ENCODE results near the gene CAMKMT.

The CAMKMT gene

DNA sequence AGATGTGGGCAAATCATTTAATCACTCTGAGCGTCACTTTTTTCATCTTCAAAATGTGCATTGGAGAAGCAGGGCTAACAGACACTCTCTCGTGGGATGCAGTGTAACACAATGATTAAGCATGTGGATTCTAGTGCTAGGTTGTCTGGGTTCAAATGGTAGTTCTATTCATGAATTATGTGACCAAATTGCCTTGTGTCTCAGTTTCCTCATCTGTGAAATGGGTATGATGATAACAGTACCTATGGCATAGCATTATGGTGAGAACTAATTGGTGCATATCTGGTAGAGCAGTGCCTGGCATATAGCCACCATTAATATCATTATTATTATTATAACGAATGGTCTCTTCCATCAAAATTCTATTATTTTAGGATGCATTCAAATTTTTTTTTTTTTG lies 437.4 kb downstream of the CAMKMT start:
- no peak for DNase-seq (ENCODE audit: low read depth in 2 of 2)

DNA sequence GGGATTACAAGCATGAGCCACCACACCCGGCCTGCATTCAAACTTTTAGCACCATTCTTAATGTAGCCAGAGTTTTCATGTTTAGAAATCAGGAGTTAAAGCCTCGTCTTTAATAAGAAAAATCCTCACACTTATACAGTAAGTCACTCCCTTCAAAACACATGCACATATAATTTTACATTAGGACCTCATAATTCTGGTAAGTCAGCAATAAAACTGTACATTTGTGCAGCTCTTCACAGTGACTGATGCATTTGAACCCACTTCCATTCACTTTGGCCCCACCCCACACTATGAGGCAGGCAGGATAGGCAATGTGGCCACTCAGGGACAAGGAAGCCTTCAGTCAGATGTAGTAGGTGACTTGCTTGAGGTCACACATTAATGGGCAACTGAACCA lies 438.0 kb downstream of the CAMKMT start:
- no peak for DNase-seq (ENCODE audit: low read depth in 2 of 2)

DNA sequence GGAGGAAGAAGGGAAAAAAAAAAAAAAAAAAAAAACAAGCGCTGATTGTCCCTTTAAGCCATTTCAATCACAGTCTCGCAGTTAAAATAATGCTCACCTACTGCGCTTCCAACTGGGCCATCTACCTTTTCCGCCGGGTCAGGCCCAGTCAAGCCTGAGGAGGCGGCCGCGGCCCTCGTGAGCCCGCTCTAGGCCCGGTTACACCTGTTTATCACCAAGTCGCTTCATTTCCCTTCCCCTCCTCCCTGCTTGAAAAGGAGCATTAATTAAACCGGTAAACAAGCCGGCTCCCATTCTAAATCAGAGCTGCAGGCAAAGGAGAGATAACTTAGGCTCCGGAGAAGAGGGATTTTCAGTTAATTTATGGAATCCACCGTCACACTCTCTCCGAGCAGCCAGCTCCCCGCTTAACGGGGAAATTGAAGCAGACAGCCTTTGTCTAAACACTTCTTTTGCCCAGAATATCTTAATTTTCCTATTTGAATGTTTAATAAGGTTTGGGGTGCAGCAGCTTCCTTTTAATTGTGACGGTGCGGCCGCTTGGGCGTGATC lies 439.6 kb downstream of the CAMKMT start:
- no peak for DNase-seq (ENCODE audit: low read depth in 2 of 2)

DNA sequence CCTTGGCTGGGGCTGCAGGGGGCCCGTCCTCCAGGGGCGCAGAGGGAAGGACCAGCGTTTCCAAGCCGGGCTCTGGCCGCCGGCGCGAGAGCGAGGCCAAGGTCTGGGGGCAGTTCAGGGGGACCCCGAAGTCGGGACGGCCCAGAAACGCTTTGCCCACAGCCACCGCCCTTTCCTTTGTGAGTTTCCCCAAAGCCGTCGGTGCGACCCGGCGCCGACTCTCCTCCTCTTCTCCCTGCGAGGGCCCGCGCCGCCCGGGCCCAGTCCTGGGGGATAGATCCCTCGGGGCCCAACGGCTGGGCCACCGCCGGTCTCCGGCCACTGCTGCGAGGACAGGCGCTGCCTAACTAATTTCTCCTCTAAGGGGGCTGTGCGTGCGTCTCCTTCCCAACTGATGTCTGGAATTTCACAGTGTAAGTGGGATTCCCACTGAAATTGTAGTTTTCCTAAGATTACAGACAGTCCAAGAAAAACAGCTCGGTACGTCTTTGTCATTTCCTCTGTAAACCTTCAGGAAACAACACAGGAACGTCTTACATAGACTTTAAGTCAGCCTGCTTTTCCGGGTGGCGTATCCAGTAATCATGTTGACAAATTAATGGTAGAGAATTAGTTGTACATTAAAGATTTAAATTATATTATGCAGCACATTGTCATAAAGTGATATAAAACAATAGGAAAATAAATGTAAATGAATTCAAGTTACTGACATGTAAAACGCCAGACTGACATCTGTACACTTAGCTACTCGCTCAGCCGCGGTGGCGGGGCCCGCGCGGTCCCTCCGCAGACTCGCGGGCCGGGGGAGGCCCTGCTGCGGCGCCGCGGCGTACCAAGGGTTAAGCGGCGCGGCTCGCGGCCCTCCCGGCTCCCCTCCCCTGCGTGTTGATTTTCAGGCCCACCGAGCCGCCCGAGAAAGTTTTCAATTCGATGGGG lies 440.4 kb downstream of the CAMKMT start:
- DNase-seq (ENCODE audit: low read depth in 2 of 2) = no peak

DNA sequence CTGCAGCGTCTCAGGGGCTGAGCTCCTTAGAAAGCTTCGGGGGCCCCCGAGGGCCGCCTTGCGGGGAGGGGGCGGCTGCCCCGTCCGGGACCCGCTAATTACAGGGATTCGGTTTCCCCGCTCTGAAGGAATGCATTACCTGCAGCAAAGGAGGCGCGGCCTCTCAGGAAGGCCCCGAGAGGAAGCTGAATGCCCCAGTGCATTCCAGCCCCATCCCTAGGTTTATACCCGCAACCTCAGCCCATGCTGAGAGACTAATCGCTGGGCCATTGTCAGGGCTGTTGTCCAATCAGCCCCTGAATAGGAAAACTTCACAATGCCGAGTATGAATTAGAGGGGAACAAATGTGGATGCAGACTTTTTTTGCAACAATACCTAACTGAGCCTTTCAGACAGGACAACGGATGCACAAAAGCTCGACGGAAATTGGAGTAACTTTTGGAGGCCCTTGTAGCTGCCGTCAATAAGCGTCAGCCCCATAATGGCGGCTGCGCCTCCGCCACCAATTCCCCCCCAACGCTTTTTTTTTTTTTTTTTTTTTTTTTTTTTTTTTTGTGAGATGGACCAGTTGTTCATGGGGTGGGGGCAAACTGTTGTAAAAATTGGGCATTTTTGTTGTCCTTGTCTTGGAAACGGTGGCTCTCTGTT lies 441.2 kb downstream of the CAMKMT start:
- DNase-seq (ENCODE audit: low read depth in 2 of 2) = no peak

DNA sequence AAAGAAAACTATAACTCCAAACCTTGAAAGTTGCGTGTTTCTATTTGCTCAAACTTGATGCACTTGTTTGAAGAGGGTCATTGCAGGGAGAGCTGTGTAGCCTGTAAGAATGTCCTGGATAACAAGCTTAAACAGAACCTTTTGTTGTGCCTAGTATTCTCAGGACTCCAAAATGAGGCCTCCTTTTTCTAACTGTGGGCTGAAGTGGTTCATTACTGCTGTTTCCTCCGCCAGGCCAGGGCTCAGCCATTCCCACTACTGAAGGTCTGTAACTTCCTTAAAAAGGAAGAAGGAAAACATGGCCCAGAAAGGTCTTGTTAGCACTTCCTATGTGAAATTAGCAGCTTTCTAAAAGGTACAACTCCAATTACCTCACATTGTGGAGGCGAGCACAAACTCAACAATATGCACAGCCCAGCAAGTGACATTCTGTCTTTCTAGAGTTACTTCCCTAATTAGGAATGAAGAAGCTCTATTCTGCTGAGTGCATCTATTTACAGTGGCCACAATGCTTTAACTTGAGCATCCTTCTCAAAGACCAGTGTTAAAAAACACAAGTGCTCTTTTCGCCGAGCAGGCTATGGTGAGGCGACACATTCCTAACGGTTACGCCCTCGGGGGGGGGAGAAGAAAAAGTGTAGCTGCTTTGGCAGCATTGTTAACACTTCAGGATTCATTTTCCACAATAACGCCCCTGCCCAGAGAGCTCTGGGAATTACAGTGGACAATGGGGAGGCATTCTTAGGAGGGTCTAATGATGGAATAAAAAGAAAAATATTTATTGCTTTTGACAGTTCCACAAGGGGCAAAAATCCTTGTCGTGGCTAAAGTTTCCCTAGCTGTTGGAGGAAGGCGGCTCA lies 442.9 kb downstream of the CAMKMT start:
- DNase-seq (ENCODE audit: low read depth in 2 of 2) = no peak

DNA sequence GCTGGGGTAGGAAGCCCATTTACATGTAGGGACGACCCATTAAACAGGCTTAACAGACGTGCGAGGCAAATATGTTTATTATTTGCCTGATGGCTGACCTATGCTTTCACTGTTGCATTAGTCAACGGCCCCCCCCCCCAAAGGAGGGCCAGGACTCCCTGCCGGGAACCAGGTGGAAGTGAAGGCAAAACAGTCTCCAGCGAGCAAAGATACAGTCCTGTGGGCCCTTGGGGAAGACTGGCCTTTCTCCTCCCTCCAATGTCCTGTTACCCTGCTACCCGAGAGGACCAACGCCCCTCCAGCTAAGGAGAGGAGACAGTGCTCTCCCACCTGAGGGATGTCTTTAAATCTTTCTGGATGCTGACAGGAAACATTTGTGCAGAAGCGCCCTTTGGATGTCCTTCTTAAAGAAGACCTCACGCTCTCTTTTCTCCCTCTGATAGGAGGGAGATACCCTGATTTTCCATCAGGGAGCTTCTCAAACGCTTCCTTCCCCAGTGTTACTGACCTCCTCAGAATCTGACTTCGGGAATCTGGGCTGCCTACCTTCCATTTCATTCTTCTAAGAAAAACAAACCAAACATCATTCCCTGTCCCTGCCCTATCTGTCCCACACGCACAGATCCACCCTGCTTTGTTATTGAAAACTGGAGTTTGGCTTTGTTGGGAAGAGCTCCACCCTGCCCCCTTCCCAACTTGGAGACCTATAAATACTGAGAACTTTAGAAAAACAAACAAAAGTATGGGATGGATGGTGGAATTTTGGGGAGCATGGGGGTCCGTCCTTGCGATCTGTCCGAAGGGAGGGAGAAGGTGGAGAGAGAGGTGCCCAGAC lies 443.9 kb downstream of the CAMKMT start:
- no peak for DNase-seq (ENCODE audit: low read depth in 2 of 2)

DNA sequence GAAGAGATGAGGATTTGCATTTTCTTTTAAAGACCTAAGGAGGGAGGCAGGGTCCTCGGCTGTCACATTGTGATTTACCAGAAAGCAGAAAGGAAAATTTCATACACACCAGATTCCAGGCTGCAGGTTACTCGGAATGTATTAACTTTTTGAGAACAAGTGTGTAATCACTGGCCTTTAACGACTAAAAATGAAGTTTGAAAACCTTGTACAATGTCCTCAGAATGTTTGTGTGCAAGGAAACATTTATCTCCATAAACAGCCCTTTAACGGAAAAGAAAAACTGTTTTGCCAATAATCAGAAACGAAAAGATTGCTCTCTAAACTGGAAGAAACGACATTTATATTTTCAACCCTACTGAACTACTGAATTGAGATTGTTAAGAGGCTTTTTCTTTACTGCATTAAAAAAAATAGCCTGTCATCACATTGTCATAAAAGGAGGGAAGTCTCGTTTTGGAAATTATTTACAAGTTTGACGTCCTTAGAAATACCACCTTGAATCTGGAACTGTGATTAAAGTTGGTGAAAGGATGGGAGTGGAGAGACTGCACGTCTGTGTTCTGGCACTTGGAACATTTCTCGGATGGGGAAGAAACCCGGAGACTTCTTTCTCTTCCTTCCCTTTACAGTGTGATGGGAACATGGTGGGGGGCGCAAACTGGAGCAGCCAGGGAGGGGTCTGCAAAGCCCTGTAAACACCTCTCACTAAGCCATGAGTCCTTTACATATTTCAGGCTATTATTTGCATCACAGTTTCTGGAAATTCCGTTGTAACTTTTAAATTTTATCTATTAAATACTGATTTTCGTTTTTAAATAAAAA lies 445.7 kb downstream of the CAMKMT start:
- DNase-seq (ENCODE audit: low read depth in 2 of 2) = no peak

DNA sequence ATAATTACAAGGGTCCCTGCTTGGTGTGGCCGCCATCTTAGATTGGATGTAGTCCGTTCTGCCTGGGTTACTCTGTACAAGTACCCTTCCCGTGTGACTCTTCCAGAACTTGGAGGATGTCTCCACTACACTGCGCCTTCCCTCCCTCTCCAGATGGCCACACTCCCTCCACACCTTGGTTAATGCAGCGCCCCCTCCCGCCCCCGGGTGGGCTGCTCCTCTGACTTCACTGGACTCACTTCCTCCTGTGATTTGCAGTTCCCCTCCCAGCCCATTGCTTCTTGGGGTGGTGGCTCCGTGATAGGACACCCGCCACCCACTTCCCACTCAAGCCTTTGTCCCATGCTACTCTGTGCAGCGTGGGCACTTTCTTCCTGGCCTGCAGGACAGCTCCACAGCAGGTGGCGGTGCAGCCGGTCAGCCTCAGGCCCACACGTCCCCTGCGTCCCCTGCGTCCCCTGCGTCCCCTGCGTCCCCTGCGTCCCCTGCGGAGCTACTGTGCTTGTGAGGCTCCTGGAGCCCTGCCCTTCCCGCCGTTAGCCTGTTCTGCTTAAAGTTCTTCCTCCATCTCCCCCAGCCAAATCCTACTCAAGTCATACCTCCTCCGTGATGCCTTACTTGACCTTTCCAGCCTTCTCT lies 449.3 kb downstream of the CAMKMT start:
- DNase-seq (ENCODE audit: low read depth in 2 of 2) = no peak

DNA sequence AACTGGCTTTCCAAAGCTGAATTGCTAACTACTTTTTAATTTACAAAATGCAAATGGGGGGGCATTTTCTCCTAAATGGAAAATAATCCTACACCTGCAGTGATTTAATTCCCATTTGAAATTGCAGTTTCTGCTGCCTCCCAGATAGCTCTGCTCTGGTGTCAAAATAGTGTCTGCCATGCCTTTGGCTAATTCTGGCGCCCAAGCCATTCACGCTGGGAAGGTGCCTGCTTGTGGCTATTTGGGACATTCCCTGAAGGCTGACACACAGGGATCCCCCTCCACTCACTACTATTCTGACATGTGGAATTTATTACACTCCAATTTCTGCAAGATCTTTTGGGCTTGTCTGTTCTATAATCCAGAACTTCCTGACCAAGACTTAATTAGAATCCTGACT lies 451.4 kb downstream of the CAMKMT start:
- DNase-seq (ENCODE audit: low read depth in 2 of 2) = no peak

DNA sequence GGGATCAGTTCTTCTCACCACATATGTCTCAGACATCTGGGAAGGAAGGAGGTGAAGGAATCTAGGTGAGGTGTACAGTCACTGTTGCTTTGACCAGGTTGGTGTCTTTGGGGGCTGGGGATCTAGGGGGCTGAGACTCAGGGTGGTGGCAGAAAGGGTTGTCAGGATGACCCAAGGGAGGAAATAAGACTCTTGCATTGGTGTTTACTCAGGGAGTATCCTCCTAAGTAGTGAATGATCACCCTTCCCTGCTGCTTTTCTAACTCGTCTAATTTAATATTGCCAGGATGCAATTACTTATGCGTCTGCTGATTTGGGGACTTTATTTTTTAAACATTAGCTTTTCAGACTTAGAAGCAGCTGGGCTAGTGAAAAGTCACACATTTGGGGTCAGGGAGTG lies 451.9 kb downstream of the CAMKMT start:
- no peak for DNase-seq (ENCODE audit: low read depth in 2 of 2)

DNA sequence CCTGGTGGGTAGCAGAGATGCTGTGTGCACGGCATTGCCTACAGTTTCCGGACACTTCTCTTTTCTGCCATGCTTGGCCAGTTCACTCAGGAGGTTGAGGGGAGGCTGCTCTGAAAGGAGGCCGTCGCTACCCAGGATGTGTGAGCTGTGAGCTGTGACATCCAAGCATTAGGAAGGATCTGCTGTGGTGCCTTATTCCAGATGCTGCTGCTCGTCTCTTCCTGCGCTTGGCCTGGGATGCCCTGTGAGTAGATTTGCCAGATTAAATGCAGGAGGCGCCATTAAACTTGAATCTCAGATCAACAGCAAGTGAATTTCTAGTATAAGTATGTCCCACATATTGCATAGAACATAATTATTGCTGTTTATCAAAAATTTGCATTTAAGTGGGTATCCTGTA lies 455.5 kb downstream of the CAMKMT start:
- no peak for DNase-seq (ENCODE audit: low read depth in 2 of 2)

DNA sequence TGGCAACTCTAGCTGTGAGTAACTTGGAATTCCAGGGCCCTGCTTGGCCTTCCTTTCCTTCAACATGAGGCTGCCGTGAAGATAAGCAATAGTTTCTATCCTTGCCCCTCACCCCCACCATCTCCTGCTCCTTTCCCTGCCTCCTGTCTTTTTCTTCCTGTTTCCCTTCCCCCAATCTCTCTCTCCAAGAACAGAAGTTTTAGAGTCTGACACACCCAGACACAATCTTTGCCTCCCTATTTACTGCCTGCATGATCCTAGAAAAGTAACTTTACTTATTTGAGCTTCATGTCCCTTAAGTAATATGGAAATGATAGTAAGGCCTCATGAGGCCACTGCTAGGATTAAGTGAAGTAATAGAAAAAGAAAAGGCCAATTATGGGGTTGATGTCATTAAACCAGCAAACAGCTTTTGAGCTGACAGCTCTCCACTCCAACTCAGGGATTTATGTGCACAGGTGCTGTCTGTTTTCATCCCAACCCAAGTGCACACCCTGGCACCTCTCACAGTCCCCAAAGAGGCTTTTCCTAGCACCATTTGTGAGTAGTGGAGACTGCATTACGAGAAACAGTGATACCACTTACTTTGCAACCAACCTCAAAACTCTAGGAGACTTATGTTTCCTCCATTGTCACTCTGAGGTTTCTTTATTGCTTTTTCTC lies 456.1 kb downstream of the CAMKMT start:
- DNase-seq (ENCODE audit: low read depth in 2 of 2) = no peak

DNA sequence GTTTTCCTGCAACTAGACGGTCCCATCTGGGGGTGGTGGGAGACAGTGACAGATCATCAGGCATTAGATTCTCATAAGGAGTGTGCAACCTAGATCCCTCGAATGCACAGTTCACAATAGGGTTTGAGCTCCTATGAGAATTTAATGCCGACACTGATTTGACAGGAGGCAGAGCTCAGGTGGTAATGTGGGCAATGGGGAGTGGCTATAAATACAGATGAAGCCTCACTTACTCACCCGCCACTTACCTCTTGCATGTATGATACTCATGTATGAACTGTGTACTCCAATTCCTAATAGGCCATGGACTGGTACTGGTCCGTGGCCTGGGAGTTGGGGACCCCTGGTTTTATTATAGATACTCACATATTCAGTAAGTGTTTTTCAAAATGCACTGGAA lies 457.3 kb downstream of the CAMKMT start:
- no peak for DNase-seq (ENCODE audit: low read depth in 2 of 2)

DNA sequence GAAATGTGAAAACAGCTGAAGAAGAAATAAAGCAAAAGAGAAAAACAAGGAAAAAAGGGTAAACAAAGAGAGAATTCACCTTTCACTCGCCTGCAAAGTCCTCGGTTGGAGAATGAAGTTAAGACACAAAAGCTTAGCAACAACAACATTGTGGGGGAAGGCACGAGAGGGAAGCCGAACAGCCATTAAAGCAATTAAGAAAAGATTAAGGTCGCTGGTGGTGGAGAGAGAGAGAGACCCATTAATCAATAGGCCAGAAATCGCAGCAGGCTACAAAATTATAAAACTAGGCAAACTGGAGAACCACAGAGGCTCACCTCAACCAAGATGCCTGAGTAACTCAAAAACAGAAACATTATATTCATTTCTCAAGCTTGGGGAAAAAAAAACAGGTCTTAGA lies 459.8 kb downstream of the CAMKMT start:
- no peak for DNase-seq (ENCODE audit: low read depth in 2 of 2)

DNA sequence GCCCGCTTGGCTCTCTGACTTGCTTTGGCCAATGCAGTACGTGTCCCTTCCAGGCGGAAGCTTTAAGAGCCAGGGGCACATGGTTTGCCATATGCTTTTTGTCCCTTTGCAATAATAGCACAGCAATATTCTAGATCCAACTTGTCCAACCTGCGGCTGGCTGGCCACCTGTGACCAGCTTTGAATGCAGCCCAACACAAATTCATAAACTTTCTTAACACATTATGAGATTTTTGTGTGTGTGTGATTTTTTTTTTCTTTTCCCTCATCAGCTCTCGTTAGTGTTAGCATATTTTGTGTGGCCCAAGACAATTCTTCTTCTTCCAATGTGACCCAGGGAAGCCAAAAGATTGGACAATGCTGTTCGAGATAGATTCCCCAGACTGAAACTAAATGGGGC lies 460.4 kb downstream of the CAMKMT start:
- no peak for DNase-seq (ENCODE audit: low read depth in 2 of 2)

Data from stimulated activated CD4-positive, alpha-beta T cell treated with anti-CD3 and anti-CD28 coated beads, Interleukin-1b, Interleukin-23, amount 100 ng/mL, for 1 hour (primary cell).